ENCODE results near the gene YPEL2.

Gene YPEL2

DNA sequence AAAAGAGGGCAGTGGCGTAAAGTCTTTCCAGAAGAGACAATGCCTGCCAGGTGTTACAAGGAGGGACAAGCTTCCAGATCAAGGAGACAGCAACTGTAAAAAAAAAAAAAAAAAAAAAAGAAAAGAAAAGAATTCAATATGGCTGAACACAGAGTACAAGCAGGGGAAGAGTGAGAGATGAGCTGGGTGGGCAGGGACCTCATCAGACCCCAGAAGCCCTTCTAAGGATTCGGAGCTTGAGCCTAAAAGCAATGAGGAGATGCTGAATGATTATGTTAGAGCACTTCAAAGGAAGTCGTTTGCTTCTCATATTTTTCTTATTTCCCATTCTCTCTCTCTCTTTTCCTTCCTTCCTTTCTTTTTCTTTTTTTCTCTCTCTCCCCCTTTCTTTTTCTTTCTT, 103.0 kb downstream of the YPEL2 start:
- no peak for DNase-seq (ENCODE audit: low spot score)

DNA sequence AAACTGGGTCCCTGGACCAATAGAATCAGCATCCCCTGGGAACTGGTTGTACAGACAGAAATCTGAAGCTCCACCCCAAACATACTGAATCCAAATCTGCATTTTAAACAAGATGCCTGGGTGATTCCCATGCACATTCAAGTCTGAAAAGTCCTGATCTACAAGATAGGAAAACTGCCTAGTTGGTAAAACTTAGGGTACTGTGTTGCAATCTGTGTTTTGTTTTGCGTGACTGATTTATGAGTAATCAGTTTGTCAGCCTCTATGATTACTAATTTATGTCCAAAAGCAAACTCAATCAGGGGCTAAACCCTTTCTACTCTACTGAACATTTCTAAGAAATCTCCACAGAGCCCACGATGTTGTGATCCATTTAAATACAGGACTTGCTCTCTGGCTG, 103.8 kb downstream of the YPEL2 start:
- DNase-seq (ENCODE audit: low spot score) = no peak

DNA sequence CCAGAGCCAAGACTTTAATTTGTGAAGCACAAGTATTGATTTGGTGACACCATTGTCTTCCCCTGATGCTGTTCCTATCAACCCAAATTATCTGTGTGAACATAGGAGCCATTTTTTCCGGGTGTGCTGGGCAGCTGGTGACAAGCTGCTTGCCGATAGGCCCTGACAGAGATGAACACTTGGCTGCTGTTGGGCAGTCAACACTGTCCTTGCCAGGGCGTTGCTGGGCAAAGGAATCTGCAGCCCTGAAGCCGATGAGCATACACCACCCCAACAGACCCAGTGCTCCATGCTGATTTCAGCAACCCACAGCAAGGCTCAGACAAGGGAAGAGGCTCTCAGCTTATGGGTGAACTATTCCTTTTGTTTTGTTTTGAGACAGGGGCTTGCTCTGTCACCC, 105.4 kb downstream of the YPEL2 start:
- DNase-seq (ENCODE audit: low spot score) = no peak

DNA sequence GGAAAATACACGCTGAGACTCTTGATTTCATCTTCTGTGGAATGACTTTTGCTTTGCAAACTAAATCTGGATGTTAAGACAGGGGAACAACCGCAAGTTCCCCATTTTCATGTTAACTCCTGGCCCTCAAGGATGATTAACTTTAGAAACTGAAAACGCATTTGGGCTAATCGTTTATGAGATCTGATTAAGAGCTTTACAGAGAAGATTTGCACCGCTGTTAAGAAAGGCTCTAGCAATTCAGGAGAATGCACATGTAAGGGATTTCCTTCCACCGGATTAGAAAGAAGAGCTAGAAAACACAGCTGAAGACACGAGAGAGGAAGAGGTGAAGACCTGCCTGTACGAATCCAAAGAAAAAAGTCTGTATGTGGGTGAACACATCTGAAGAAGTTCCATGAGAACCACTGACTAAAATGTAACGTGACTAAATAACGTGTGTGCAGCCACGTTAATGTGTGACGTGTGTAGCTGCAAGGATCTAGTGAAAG, 106.4 kb downstream of the YPEL2 start:
- peak; percentile 55 for DNase-seq (ENCODE audit: low spot score)

DNA sequence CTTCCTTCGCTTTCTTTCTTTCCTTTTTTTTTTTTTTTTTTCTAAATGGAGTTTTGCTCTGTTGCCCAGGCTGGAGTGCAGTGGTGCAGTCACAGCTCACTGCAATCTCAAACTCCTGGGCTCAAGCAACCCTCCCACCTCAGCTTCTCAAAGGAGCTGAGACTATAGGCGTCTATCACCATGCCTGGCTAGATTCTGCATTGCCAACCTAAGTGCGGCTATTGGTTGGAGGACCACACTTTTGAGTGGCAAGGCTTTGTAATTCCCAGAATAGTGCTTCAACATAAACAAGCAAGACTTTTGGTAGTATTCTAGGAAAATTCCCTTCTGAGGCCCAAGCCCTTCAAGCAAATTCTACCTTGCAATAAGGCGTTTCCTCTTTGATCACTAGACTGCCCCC, 107.8 kb downstream of the YPEL2 start:
- DNase-seq (ENCODE audit: low spot score) = no peak

DNA sequence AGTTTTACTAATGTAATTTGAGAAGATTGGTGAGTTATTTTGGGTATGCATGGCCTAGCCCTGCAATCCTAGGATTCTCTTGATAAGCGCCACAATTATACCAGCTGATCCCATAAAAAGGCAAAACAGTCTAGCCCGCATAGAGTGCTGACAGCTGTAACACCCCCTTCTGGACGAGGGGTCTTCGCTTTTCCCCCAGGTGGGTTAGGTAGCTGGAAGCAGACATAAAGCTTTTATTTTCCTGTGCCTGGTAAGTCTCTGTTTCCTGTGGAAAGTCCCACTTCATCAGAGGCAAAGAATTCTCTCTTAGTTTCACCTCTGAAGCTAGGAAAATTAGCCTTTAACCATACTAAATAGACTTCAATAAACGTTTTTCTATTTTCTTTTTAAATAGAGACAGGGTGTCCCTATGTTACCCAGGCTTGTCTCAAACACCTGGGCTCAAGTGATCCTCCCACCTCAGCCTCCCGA, 108.3 kb downstream of the YPEL2 start:
- DNase-seq (ENCODE audit: low spot score) = no peak

DNA sequence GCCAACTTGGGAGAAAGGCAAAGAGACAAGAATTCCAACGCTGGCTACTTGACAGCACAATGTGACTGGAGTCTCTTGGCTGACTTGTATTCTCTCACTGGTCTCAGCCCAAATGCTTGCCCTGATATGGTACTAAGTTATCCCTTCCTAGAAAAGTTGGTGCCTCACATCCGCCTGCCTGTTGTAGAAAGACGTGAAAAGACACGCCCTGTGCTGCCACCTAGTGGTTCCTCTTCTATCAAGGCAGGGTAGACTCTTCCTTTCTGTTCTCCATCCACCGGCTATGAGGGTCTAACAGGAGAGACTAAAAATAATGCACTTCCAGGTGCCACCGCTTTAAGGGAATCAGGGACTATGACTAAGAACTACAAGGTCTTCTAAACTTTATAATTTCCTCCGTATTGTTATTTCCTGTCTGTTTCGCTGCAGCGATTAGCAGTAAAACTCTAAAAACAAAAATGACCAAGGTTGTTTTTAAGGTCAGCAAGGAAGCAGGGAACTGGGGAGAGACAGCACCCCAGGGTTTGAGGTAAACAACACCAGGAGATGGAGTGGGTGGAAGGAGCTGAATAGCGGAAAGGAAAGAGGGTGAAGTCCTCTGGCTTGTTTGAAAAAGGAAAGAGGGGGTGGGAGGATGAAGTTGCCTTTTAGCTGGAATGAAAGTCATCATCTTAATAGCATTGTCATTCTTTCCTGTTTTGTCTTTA, 109.5 kb downstream of the YPEL2 start:
- peak; percentile 85 for DNase-seq (ENCODE audit: low spot score)

DNA sequence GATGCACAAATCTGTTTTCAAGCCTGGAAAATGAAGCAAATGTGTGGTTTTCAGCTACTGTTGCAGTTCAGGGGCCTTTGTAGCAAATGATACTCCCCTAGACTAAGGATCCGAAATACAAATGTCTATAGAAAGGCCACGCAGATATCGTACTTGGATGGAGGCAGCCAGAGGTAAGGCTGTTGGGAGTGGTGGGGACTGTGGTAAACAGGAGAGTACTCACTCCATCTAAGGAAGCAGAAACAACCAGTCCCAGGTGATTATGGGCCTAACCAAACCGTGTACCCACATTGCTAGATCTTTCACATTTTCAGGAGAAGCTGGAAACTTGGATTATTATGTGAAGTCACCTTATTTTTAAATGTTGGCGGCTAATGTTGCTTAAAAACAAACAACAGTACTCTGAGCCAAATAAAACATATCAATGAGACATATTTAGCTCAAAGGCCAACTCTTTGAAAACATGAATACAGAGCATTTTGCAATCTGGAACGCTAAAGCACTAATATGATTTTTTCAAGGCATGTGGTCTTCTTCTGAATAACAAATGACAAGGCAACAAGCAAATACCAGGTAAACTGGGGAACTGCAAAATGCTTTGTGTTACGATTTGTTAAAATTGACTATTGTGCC, 110.1 kb downstream of the YPEL2 start:
- DNase-seq (ENCODE audit: low spot score) = no peak

DNA sequence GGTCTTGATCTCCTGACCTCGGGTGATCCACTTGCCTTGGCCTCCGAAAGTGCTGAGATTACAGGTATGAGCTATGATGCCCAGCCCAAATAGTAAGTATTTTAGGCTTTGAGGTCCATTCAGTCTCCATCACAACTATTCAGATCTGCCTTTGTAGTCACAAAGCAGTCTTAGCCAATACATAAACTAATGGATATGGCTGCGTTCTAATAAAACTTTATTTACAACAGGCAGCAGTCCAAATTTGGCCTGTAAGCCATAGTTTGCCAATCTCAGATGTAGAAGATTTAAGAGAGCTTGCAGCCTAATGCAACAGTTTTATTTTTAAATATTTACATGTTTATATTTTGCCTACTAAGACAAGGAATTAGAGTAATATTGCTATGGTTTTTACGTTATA, 111.7 kb downstream of the YPEL2 start:
- no peak for DNase-seq (ENCODE audit: low spot score)

Measured in D341Med (cell line).